Measurements from ENCODE around the gene ANKRD12. TPM values are rescaled to one million over a fixed set of nuclear protein-coding genes. Genes with fewer than 3 reads are reported as not detected.

Gene ANKRD12
- total and polyA plus RNA-seq, 5 donors from 2014 or later = 28.2 to 200 (median 40.8) TPM

GRCh38 chr18:9321736-9322135 lies 185.2 kb downstream of the ANKRD12 start:
- H3K27me3 Mint-ChIP-seq = peaks cover 31% of the 10 kb centered on the region
- DNase-seq (no peak), ATAC-seq (ENCODE audit: low read depth in 2 of 2) (no peak)
- Histone ChIP-seq H3K27me3 (ENCODE audit: control insufficient read depth, insufficient read depth, low read length) (peaks cover 25% of the 10 kb centered on the region), H3K4me1 (ENCODE audit: control insufficient read depth, insufficient read depth, low read length, poor library complexity, severe bottlenecking) (no peaks in the 10 kb centered on the region), H3K27ac (ENCODE audit: insufficient read depth, low read length, poor library complexity, severe bottlenecking) (no peak overlapping the region), H3K36me3 (ENCODE audit: control insufficient read depth, insufficient read depth, low read length) (no peaks in the 10 kb centered on the region), H3K4me3 (ENCODE audit: low read depth, low read length) (no peak overlapping the region), H3K9me3 (ENCODE audit: control insufficient read depth in 2 of 2, low read length in 2 of 2) (peaks cover 2 to 7% of the 10 kb centered on the region in 2 experiments)
- H3K4me3 Mint-ChIP-seq = no peak overlapping the region
- H3K4me1 Mint-ChIP-seq = no peaks in the 10 kb centered on the region
- no peak overlapping the region for H3K27ac Mint-ChIP-seq
- no peaks in the 10 kb centered on the region for H3K36me3 Mint-ChIP-seq
- peaks cover 0 to 13% (median 4%) of the 10 kb centered on the region in 7 donors for H3K9me3 Mint-ChIP-seq

- Mint-ChIP-seq H3K27me3 (peaks cover 32% of the 10 kb centered on the region), H3K36me3 (no peaks in the 10 kb centered on the region), H3K4me3 (no peak overlapping the region), H3K4me1 (no peaks in the 10 kb centered on the region), H3K27ac (no peak overlapping the region), H3K9me3 (peaks cover 0 to 15% (median 4%) of the 10 kb centered on the region in 7 donors)
- no peaks in the 10 kb centered on the region for H3K4me1 ChIP-seq (ENCODE audit: control insufficient read depth, insufficient read depth, low read length, poor library complexity, severe bottlenecking)
- H3K27me3 ChIP-seq (ENCODE audit: control insufficient read depth, insufficient read depth, low read length) = peaks cover 28% of the 10 kb centered on the region
- no peaks in the 10 kb centered on the region for H3K36me3 ChIP-seq (ENCODE audit: control insufficient read depth, insufficient read depth, low read length)
- H3K4me3 ChIP-seq (ENCODE audit: low read depth, low read length) = no peak overlapping the region
- ATAC-seq (ENCODE audit: low read depth in 2 of 2) (no peak), DNase-seq (no peak)
- peaks cover 2 to 7% of the 10 kb centered on the region in 2 experiments for H3K9me3 ChIP-seq (ENCODE audit: control insufficient read depth in 2 of 2, low read length in 2 of 2)
- no peak overlapping the region for H3K27ac ChIP-seq (ENCODE audit: insufficient read depth, low read length, poor library complexity, severe bottlenecking)
These were observed 186.2 kb downstream of the ANKRD12 start for GRCh38 chr18:9322744-9323143.

- Histone ChIP-seq H3K27me3 (ENCODE audit: control insufficient read depth, insufficient read depth, low read length) (peaks cover 25% of the 10 kb centered on the region), H3K27ac (ENCODE audit: insufficient read depth, low read length, poor library complexity, severe bottlenecking) (no peak overlapping the region), H3K36me3 (ENCODE audit: control insufficient read depth, insufficient read depth, low read length) (no peaks in the 10 kb centered on the region), H3K9me3 (ENCODE audit: control insufficient read depth in 2 of 2, low read length in 2 of 2) (peaks cover 4 to 11% of the 10 kb centered on the region in 2 experiments), H3K4me3 (ENCODE audit: low read depth, low read length) (no peak overlapping the region), H3K4me1 (ENCODE audit: control insufficient read depth, insufficient read depth, low read length, poor library complexity, severe bottlenecking) (no peaks in the 10 kb centered on the region)
- Mint-ChIP-seq H3K4me1 (no peaks in the 10 kb centered on the region), H3K9me3 (peaks cover 0 to 15% (median 7%) of the 10 kb centered on the region in 7 donors), H3K4me3 (no peak overlapping the region), H3K36me3 (no peaks in the 10 kb centered on the region), H3K27me3 (peaks cover 24% of the 10 kb centered on the region), H3K27ac (no peak overlapping the region)
- no peak for ATAC-seq (ENCODE audit: low read depth in 2 of 2)
- no peak for DNase-seq
These were observed 187.3 kb downstream of the ANKRD12 start for GRCh38 chr18:9323750-9324445.

GRCh38 chr18:9325716-9326115 lies 189.1 kb downstream of the ANKRD12 start:
- H3K27ac ChIP-seq (ENCODE audit: insufficient read depth, low read length, poor library complexity, severe bottlenecking) = no peak overlapping the region
- ATAC-seq (ENCODE audit: low read depth in 2 of 2) (no peak), DNase-seq (no peak)
- H3K27ac Mint-ChIP-seq = no peak overlapping the region
- no peak overlapping the region for H3K4me3 Mint-ChIP-seq
- H3K36me3 Mint-ChIP-seq = no peaks in the 10 kb centered on the region
- H3K27me3 Mint-ChIP-seq = peaks cover 29% of the 10 kb centered on the region
- H3K4me1 Mint-ChIP-seq = no peaks in the 10 kb centered on the region
- H3K4me1 ChIP-seq (ENCODE audit: control insufficient read depth, insufficient read depth, low read length, poor library complexity, severe bottlenecking) = no peaks in the 10 kb centered on the region
- peaks cover 2 to 4% of the 10 kb centered on the region in 2 experiments for H3K9me3 ChIP-seq (ENCODE audit: control insufficient read depth in 2 of 2, low read length in 2 of 2)
- peaks cover 27% of the 10 kb centered on the region for H3K27me3 ChIP-seq (ENCODE audit: control insufficient read depth, insufficient read depth, low read length)
- H3K4me3 ChIP-seq (ENCODE audit: low read depth, low read length) = no peak overlapping the region
- peaks cover 0 to 10% (median 0%) of the 10 kb centered on the region in 7 donors for H3K9me3 Mint-ChIP-seq
- H3K36me3 ChIP-seq (ENCODE audit: control insufficient read depth, insufficient read depth, low read length) = no peaks in the 10 kb centered on the region

- Histone ChIP-seq H3K9me3 (ENCODE audit: control insufficient read depth in 2 of 2, low read length in 2 of 2) (peaks cover 2 to 4% of the 10 kb centered on the region in 2 experiments), H3K36me3 (ENCODE audit: control insufficient read depth, insufficient read depth, low read length) (no peaks in the 10 kb centered on the region), H3K27ac (ENCODE audit: insufficient read depth, low read length, poor library complexity, severe bottlenecking) (no peak overlapping the region), H3K4me1 (ENCODE audit: control insufficient read depth, insufficient read depth, low read length, poor library complexity, severe bottlenecking) (no peaks in the 10 kb centered on the region), H3K27me3 (ENCODE audit: control insufficient read depth, insufficient read depth, low read length) (peaks cover 22% of the 10 kb centered on the region), H3K4me3 (ENCODE audit: low read depth, low read length) (no peak overlapping the region)
- Mint-ChIP-seq H3K27me3 (peaks cover 30% of the 10 kb centered on the region), H3K9me3 (peaks cover 0 to 5% (median 2%) of the 10 kb centered on the region in 7 donors), H3K36me3 (no peaks in the 10 kb centered on the region), H3K4me1 (peaks cover 0 to 2% (median under 1%) of the 10 kb centered on the region in 4 donors), H3K4me3 (no peak overlapping the region), H3K27ac (no peak overlapping the region)
- DNase-seq (no peak), ATAC-seq (ENCODE audit: low read depth in 2 of 2) (no peak)
These were observed 192.2 kb downstream of the ANKRD12 start for GRCh38 chr18:9328776-9329175.

GRCh38 chr18:9329471-9329870 lies 192.9 kb downstream of the ANKRD12 start:
- no peak overlapping the region for H3K4me3 Mint-ChIP-seq
- H3K27ac Mint-ChIP-seq = no peak overlapping the region

GRCh38 chr18:9330419-9330818 lies 193.8 kb downstream of the ANKRD12 start:
- H3K9me3 Mint-ChIP-seq = peaks cover 0 to 5% (median 2%) of the 10 kb centered on the region in 7 donors
- no peak overlapping the region for H3K27ac Mint-ChIP-seq
- no peak overlapping the region for H3K4me3 ChIP-seq (ENCODE audit: low read depth, low read length)
- no peaks in the 10 kb centered on the region for H3K36me3 Mint-ChIP-seq
- H3K36me3 ChIP-seq (ENCODE audit: control insufficient read depth, insufficient read depth, low read length) = no peaks in the 10 kb centered on the region
- no peak overlapping the region for H3K27ac ChIP-seq (ENCODE audit: insufficient read depth, low read length, poor library complexity, severe bottlenecking)
- peaks cover 34% of the 10 kb centered on the region for H3K27me3 Mint-ChIP-seq
- ATAC-seq (ENCODE audit: low read depth in 2 of 2) (no peak), DNase-seq (no peak)
- peak overlapping the region in 1 of 4 donors; percentile 27 for H3K4me3 Mint-ChIP-seq
- H3K9me3 ChIP-seq (ENCODE audit: control insufficient read depth in 2 of 2, low read length in 2 of 2) = peaks cover 2 to 4% of the 10 kb centered on the region in 2 experiments
- H3K4me1 ChIP-seq (ENCODE audit: control insufficient read depth, insufficient read depth, low read length, poor library complexity, severe bottlenecking) = peaks cover 7% of the 10 kb centered on the region
- peaks cover 21% of the 10 kb centered on the region for H3K27me3 ChIP-seq (ENCODE audit: control insufficient read depth, insufficient read depth, low read length)
- H3K4me1 Mint-ChIP-seq = peaks cover 0 to 9% (median 7%) of the 10 kb centered on the region in 4 donors

More at GRCh38 chr18:9329471-9329870, 192.9 kb downstream of the ANKRD12 start:
- Mint-ChIP-seq H3K9me3 (peaks cover 0 to 5% (median 2%) of the 10 kb centered on the region in 7 donors), H3K27me3 (peaks cover 34% of the 10 kb centered on the region), H3K36me3 (no peaks in the 10 kb centered on the region), H3K4me1 (peaks cover 0 to 7% (median 4%) of the 10 kb centered on the region in 4 donors)
- DNase-seq = no peak
- Histone ChIP-seq H3K4me1 (ENCODE audit: control insufficient read depth, insufficient read depth, low read length, poor library complexity, severe bottlenecking) (peaks cover 3% of the 10 kb centered on the region), H3K4me3 (ENCODE audit: low read depth, low read length) (no peak overlapping the region), H3K27me3 (ENCODE audit: control insufficient read depth, insufficient read depth, low read length) (peaks cover 21% of the 10 kb centered on the region), H3K9me3 (ENCODE audit: control insufficient read depth in 2 of 2, low read length in 2 of 2) (peaks cover 2 to 4% of the 10 kb centered on the region in 2 experiments), H3K36me3 (ENCODE audit: control insufficient read depth, insufficient read depth, low read length) (no peaks in the 10 kb centered on the region), H3K27ac (ENCODE audit: insufficient read depth, low read length, poor library complexity, severe bottlenecking) (no peak overlapping the region)
- ATAC-seq (ENCODE audit: low read depth in 2 of 2) = no peak
